NCI-H510A treated with DMSO at 0.1 percent for 48 hours (cell line): ENCODE measurements around the gene RMI2.
A peak's percentile ranks its signal among the peaks of the same experiment; 100 is the strongest.
"Not testable (repeated sequence)": the region's sequence is repeated elsewhere in the genome, so short reads cannot be mapped to it uniquely, and the experiment has no call there.

Experiments used
- DNase-seq: peaks from one replicate; lab custom pipeline; 2025; lab: John Stamatoyannopoulos, UW

RMI2 gene

GRCh38 chr16:11345040-11345862, at the start of gene RMI2:
Gene RMI2, plus strand, starts transcription at chr16:11345459. Its CDS starts 13 bp downstream, at chr16:11345472.
- DNase-seq, result peak; percentile 95

- DNase-seq, result no peak
Measured at GRCh38 chr16:11295672-11296071, 49.6 kb upstream of the RMI2 start.

GRCh38 chr16:11296351-11296705, 48.9 kb upstream of the RMI2 start:
- no peak for DNase-seq

GRCh38 chr16:11296706-11297491, 48.4 kb upstream of the RMI2 start:
- DNase-seq, result no peak

GRCh38 chr16:11297492-11298142, 47.6 kb upstream of the RMI2 start:
- DNase-seq, result peak; percentile 47

GRCh38 chr16:11298143-11298900, 46.9 kb upstream of the RMI2 start:
- DNase-seq, result no peak

- DNase-seq, result not testable (repeated sequence)
Measured at GRCh38 chr16:11298950-11299547, 46.2 kb upstream of the RMI2 start.

GRCh38 chr16:11299865-11300559, 45.2 kb upstream of the RMI2 start:
- no peak for DNase-seq

GRCh38 chr16:11300560-11300892, 44.7 kb upstream of the RMI2 start:
- no peak for DNase-seq

- no peak for DNase-seq
Measured at GRCh38 chr16:11301645-11302501, 43.4 kb upstream of the RMI2 start.

GRCh38 chr16:11302977-11303376, 42.3 kb upstream of the RMI2 start:
- peak; percentile 67 for DNase-seq

- DNase-seq, result peak; percentile 34
Measured at GRCh38 chr16:11303405-11304138, 41.7 kb upstream of the RMI2 start.

- no peak for DNase-seq
Measured at GRCh38 chr16:11306381-11306780, 38.9 kb upstream of the RMI2 start.

GRCh38 chr16:11306997-11307638, 38.1 kb upstream of the RMI2 start:
- no peak for DNase-seq

- peak; percentile 7 for DNase-seq
Measured at GRCh38 chr16:11307639-11308492, 37.4 kb upstream of the RMI2 start.

GRCh38 chr16:11308493-11309283, 36.6 kb upstream of the RMI2 start:
- DNase-seq, result peak; percentile 77
